B cell (primary cell): ENCODE results near the gene TCF7L2.

ENCODE experiments used
- CTCF ChIP-seq: fragments of 200-600 bp; IDR thresholded peaks from one replicate; pipeline ENCODE4 v1.8.0; 2022; ENCODE audit warnings: antibody characterized with exemption, mild to moderate bottlenecking
- EZH2 ChIP-seq: IDR thresholded peaks from 2 replicates; pipeline ENCODE4 v1.6.1; 2012; ENCODE audit warnings: borderline replicate concordance, low read depth, mild to moderate bottlenecking, moderate library complexity, low read length; ENCODE audit not compliant: insufficient read depth, poor library complexity, severe bottlenecking

GRCh38 chr10:113025487-113025886, 75.4 kb downstream of the TCF7L2 start:
- TF ChIP-seq EZH2 (no peak), CTCF (no peak)
